HG03571 (cell line): ENCODE results near the gene TMEM74B.

Experiments used
- ATAC-seq: cut with Tn5 transposase; IDR thresholded peaks from one replicate; pipeline ENCODE4 v1.9.1; 2021; ENCODE audit not compliant: unreplicated experiment

The TMEM74B gene

DNA sequence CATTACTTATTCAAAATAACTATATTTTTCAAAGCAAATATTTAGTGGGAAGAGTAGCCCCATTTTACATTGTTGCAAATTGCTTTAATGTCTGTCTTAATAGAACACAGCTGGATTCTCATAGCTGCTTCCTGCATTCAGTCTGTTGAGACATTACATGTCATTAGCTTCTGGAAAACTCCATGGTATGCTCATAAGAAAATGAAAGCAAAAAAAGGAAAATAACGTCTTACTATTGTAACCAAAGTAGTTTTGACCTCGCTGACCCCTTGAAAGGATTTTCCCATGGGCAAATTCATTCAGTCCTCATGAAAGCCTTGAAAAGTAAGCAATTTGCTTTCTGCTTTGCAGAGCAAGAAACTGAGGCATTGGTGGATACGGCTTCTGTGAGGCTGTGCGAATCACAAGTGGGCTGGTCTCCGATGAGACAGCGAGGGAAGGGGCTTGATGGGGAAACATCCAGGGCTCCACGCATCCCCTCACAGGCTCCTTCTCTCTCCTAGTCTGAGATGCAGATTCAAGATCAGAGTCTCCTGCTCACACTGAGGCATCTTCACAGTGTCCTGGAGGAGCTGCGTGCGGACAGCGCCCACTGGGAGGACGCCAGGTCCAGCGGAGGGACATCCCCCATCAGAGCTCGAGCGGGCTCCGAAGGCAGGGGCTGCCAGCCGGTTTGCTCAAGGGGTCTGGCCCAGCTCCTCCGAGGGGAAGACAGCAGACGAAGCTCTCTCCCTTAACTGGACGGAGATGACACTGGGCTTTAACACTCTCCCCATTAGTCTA is 21.8 kb upstream of the TMEM74B start:
- no peak for ATAC-seq

DNA sequence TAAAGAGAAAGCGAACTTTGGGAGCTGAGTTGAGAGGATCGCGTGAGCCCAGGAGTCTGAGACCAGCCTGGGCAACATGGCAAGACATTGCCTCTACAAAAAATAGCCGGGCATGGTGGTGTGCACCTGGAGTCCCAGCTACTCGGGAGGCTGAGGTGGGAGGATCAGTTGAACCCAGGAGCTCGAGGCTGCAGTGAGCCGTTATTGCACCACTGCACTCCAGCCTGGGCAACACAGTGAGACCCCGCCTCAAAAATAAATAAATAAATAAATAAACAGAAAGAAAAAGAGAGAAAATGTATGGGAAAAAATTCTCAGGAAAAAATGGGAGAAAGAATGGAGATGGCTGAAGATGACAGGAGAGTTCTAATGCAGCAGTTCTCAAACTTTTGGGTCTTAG is 21.0 kb upstream of the TMEM74B start:
- no peak for ATAC-seq

DNA sequence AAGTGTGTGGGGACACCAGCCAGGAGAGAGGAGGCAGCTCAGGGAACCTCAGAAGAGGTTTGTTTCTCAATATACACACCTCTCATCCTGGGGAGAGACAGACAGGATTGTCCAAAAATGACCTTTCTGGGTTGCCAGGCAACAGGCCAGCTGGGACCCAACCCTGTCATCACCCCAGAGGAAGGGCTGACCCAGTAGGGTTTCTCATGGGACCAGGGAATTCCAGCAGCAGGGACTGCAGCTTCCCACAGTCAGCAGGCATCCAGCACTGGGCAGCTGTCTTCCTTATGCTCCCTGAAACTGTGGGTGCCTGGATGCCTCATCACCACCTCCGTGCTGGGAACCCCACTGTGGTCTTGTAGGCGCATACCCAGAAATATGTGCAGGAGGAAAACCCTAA is 19.8 kb upstream of the TMEM74B start:
- ATAC-seq: no peak

DNA sequence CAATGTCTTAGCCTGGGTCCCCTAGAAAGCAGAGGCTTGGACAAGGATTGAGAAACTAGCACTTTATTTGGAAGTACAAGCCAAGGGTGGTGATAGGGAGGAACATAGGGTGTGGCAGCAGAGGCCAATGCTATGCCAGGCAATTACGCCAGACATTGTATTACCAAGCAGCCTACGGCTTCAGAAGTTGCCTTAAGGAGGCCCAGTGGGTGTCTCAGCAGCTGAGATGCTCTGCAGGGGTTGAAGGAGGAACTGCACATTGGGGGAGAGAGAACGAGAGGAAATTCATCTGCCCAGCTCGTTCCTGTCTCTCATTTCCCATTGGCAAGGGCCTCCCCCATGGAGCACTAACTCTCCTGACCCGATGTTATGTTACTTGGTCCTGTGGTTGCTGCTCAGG is 19.3 kb upstream of the TMEM74B start:
- ATAC-seq: no peak

DNA sequence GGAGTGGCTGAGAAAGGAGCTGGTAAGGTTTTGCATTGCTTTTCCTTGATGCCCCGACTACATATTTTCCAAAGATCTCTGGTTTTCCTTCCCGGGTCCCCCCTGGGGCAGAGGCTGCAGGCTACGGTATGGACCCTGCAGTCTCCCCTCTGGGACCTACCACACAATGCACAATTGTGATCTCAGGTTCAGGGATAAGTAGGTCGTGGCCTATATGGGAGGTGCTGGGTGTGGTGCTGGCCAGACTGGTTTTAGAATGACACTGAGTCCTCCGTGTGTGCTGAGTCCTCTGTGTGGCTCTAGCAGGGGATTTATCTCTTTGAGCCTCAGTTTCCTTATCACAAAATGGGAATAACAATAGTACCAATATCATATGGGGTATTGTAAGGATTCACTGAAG is 18.8 kb upstream of the TMEM74B start:
- no peak for ATAC-seq

DNA sequence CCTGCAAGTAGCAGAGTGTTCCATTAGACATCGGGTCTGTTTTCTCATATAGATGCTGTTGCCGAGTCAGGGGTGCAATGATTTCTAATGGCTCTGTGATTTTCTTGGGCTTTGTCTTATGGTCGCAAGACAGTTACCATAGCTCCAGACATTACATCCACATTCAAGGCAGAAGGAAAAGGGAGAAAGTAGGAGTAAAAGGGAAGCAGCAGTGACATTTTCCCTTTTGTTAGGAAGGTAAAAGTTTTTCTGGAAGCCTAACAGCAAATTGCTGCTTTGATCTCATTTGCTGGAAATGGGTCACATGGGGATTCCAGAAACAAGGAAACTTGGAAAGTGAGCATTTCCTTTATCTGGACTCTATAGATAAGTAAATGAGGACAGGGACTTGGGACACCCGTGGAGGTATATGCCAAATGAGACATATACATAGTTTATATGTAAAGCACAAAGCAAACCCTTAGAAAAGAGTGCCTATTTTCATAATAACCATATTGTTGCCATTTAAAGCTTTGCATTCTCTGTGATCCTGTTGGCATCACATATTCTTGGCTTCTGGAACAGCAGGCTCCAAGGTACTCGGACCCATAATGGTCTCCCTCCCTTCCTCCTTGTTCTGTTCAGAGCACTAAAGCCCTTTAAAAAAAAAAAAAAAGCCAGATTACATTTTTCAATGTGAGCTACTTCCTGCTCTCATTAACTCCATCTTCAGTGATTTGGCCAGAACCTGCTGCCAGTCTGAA is 18.2 kb upstream of the TMEM74B start, which contains the start of gene C20orf202:
Gene C20orf202 (plus strand): TSS at position 693 of the 743 bp plus-strand sequence. CDS start 132 bp downstream, outside the sequence.
- no peak for ATAC-seq

DNA sequence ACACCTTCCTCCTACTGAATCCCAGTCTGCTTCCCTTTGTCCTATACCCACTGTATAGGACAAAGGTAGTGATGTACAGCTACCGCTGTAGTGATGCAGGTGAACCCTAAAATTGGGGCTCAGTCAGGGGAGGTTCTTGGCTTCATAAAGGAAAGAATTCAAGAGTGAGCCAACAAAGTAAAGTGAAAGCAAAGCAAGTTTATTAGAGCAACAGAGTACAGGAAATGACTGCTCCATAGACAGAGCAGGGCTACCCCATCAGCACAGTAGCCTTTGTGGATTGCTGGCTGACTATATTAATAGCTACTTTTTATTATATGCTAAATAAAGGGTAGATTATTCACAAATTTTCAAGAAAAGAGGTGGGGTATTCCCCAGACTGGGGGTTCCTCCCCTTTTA is 15.2 kb upstream of the TMEM74B start:
- ATAC-seq: no peak

DNA sequence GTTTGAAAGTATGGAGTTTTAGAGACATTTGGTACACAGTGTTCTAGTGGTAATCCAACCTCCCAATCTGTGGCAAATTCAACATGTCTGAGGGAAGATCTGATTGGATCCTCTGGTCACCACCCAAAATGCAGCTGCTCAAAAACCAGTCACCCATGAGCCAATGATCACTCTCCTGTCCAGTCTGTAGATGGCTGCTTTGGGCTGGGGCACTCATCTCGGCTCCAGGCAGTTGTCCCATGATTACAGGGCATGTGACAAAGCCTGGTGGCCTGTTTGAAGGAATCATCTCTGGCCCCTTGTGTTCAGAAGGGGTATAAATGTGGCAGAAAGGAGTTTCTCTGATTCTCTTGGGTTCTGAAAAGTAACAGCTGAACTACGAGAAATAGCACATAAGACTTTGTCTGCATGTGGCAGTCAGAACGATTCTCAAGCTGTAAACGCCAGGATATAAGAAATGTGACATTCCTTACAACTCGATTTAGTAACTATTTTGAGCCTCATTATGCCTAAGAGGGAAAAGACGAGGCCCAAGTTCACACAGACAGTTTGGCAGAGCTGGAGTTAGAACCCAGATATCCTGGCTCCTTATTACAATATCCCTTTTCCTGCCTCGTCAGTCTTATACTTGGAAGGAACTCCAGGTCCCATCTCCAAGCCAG is 14.6 kb upstream of the TMEM74B start:
- no peak for ATAC-seq

DNA sequence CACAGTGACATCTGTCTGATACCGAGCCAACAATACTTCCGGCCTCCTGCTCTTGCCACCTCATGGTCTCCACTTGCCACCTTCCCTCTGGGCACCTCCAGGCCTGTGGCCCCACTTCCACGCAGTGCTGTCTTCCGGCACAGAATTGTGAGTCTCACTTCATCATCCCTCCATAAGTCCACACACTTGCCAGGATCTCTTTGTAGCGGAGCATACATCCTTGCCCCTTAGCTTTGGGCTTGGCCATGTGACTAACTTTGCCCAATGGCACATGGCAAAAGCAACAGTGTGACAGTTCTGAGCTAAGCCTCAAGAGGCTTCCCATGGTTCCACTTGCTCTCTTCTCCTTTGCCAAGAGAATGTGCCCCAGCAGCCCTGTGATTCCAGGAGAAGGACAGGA is 14.0 kb upstream of the TMEM74B start:
- ATAC-seq: no peak

DNA sequence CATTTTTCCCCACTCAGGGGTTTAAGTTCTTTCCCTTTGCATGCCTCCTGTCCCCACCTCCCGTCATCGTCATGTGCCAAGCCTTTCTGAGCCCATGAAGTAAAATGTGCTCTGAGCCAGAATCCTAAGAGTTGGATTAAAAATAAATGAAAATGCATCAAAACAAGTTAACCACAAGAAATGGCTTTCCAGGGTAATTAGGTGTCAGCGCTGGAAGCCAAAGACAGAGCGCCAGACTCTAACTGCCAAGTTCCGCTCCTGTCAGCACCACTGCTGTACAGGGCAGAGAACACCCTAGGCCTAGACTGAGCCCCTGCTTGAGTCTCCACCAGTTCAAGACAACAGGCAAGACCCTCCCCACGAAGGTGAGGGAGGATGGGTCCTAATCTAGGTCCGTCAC is 13.0 kb upstream of the TMEM74B start:
- no peak for ATAC-seq

DNA sequence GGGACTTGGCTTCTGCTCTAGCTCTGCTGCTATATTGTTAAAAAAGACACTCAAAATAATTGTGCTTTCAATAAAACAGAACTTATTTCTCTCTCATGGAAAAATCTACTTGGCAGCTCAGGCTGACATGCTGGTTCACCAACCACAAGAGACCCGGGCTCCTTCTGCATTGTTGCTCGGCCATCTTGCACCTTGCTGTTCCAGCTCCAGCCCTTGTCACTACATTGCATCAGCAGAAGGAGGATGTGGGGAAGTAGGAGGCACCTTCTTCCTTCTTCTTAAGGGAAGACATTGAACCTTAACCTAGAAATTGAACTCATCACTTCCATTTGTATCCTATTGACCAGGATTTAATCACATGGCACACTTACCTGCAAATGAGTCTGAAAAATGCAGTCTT is 11.9 kb upstream of the TMEM74B start:
- ATAC-seq: no peak

DNA sequence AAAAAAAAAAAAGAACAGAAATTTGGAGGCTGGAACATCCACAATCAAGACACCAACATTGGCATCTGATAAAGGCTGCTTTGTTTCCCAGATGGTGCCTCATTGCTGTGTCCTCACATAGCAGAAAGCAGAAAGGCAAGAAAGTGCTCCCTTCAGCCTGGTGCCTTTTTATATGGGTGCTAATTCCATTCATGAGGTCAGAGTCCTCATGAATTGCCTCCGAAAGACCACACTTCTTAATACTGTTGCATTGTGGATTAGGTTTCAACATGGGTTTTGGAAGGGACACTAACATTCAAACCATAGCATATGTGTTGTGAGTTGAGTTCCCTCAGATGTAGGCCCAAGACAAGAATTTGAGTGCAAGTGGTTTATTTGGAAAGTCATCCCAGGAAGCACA is 10.4 kb upstream of the TMEM74B start:
- ATAC-seq: no peak

DNA sequence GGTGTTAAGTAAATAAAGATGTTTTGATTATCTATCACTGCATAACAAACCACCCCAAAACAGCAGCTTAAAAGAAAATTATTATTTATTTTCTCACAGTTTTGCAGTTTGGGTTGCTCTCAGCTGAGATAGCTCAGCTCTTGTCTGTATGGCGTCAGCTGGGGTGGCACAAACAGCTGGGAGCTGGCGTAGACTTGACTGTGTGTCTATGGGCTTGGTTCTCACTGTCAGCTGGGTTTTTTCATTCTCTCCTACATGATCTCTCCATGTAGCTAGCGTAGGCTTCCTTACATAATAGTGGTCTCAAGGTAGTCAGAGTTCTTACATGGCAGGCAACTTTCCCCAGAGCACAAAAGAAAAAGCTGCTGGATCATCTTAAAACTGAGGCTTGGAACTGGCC is 6.5 kb upstream of the TMEM74B start:
- ATAC-seq: no peak

DNA sequence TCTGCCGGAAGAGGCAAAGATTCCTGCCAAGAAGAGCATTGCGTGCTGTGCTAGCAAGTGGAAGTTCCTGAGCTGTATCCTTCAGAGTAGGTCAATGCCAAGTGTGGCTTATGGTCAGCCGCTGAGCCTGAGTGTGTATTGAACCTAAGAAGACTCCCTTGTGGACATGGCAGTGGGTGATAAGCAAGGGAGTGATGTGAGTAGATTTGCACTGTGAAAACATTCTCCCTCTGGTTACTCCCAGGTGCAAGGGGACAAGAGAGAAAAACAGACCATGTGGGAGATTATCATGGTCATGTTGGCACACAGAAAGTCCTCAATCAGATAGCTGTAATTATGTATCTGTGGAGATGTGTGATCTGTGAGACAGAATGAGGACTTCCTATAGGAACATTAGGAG is 6.1 kb upstream of the TMEM74B start:
- no peak for ATAC-seq

DNA sequence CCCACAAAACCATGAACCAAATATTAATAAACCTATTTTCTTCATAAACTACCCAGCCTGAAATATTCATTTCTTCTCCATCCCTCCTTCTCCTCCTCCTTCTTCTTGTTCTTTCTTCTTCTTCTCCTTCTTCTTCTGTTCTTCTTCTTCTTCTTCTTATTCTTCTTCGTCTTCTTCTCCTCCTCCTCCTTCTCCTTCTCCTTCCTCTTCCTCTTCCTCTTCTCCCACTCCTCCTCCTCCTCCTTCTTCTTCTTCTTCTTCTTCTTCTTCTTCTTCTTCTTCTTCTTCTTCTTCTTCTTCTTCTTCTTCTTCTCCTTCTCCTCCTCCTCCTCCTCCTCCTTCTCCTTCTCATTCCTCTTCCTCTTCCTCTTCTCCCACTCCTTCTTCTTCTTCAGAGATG is 5.0 kb upstream of the TMEM74B start:
- no peak for ATAC-seq

DNA sequence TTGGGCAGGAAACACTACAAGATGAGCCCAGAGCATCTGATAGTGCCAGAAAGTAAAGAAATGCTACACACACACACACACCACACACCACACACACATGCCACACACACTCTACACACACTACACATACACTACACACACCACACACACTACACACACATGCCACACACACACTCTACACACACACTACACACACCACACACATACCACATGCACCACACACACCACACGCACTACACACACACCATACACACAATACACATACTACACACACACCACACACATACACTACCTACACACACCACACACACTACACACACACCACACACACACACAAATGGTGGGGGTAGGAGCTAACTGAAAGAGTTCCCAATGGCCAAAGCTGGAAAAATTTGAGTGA is 3.6 kb upstream of the TMEM74B start:
- no peak for ATAC-seq

DNA sequence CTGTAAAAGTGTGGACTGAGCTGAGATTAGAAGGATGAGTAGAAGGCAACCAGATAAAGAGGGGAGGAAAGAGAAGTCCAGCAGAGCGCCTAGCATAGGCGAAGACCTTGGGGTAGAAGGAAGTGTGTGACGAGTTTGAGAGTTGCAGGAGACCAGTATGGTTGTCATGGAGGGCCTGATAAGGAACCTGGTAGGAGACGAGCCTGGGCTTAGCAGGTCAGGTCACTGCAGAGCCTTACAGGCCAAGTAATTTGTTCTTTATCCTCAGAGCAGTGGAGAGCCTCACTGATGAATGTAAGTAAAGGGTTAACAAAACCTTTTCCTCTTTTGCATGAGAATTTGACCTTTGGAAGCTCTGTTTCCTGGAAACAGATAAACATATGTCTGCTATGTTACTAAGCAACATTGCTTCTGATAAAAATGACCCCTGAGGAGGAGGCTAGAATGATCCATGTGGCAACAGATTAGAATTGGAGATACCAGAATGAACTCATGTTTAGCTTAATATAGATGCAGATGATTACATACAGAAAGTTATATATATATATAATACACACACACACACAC is 2.9 kb upstream of the TMEM74B start:
- no peak for ATAC-seq

DNA sequence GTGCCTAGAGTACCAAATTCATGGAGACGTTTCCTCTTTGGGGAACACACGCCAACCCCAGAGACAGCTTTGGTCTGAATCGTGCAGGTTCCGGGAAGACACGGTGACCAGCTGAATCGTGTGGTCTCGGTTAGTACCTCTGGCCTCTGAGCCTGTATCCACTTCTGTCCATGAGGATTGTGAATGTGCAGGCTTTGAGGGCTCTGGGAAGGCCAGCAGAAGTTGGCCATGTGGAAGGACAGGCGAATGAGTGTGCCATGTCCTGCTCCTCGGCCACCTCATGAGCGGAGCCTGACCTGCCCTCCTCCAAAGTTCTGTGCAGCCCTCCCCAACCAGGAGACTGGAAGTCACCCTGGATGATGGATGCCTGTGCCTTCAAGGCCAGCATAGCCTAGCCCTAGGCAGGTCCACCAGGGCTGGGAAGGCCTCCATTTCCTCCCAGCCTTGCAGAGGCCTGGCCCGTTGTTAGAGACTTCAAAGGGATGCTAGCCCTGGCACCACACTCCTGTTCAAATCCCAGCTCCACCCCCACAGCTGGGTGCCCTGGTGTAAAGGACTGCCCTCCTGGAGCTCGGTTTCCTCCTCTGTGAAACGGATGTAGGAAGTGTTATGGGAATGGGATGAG is 1.7 kb upstream of the TMEM74B start:
- no peak for ATAC-seq

DNA sequence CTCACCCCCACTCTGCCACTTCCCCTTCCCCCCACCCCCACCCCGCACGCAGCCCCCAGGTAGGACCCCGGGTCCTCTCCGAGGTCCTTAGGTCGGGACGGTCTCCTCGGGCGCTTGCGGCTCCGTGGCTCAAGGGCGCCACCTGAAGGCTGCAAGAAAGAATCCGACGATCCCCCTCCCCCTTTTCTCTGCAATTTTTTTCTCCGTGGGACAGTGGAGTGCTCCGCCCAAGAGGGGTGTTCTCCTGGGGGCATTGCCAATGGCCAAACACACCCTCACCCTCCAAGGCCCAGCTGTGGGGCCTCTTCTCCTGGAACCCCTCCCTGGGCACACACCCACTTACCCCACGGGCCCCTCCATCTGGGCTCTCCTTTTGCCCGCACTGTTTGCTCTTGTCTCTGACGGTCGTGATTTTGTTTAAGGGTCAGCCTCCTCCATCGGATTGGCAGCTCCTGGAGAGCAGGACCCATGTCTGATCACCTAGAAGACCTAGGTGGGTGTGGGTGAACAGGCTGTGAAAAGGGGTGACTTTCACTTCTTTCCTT is 1.1 kb upstream of the TMEM74B start:
- no peak for ATAC-seq

DNA sequence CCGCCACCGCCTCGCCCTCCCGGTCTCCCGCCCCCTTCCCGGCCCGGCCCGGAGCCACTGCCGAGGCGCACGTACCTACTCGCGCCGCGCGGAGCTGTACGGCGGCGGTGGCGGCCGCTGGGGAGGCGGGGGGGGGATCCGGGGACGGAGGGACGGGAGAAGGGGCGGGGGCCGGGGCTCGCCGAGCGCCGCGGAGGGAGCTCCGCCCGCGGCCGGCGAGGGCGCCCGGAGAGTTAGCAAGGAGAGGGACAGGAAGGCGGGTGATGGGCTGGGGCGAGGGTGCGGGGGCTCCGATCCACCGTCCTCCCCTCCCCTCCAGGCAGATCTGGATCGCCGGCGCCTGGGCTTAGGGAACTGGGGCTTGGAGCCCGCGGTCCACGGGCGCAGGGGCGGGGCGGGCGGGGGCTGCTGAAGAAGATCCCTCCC is 548 bp upstream of the TMEM74B start:
- ATAC-seq: no peak

DNA sequence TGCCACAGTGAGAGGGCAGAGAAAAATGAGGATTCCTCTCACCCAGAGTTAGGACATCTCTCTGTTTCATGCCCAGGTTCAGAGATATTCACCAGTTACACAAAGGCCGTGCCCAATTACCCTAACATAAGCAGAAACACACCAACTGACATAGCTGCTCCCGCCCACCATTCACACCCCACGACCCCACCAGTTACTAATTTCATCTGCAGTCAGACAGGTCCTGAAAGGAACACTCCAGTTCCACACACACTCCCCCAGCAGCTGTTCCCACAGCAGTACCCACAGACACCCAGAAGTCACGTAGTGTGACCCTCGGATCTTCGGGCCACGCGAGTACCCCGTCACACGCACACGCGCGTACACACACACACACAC is 532 bp downstream of the TMEM74B start:
- ATAC-seq: no peak
